GM21737 (cell line): ENCODE results near the gene PRR20G.
"Not testable (repeated sequence)": the region's sequence is repeated elsewhere in the genome, so short reads cannot be mapped to it uniquely, and the experiment has no call there.

Experiments used
- ATAC-seq: cut with Tn5 transposase; IDR thresholded peaks from one replicate; pipeline ENCODE4 v1.9.1; 2021; ENCODE audit warnings: mild to moderate bottlenecking, moderate library complexity; ENCODE audit not compliant: unreplicated experiment

PRR20G gene

DNA sequence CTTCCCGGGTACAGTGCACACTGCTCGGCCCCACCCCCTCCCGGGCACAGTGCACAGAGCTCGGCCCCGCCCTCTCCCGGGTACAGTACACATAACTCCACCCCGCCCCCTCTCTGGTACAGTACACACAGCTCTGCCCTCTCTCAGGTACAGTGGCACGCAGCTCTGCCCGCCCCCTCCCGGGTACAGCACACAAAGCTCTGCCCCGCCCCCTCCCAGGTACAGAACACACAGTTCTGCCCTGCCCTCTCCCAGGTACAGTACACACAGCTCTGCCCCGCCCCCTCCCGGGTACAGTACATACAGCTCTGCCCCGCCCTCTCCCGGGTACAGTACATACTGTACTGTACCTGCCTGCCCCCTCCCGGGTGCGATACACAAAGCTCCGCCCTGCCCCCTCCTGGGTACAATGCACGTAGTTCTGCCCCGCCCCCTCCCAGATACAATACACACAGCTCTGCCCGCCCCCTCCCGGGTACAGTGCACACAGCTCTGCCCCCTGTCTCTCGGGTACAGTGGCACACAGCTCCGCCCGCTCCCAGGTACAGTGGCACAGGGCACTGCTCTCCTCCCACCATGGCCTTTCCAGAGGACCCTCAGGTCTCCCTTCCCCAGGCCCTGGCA, 16.4 kb upstream of the PRR20G start:
- ATAC-seq: no peak

DNA sequence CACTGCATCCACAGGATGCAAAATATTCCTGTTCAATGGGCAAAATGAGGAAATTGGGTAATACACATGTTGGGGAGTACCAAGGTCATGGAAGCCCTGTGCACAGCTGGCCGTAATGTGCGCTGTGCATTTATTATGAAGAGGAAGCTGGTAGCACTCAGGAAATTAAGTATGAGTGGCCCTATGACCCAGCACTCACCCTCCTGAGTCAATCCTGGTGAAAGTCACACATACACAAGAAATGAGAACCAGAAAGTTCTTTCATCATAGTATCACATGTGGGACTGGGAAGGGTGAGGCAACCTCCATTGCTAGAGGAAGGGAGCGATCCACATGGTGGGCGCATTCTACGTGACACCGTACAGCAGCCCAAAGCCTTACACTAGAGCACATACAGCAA, 11.4 kb upstream of the PRR20G start:
- ATAC-seq: no peak

DNA sequence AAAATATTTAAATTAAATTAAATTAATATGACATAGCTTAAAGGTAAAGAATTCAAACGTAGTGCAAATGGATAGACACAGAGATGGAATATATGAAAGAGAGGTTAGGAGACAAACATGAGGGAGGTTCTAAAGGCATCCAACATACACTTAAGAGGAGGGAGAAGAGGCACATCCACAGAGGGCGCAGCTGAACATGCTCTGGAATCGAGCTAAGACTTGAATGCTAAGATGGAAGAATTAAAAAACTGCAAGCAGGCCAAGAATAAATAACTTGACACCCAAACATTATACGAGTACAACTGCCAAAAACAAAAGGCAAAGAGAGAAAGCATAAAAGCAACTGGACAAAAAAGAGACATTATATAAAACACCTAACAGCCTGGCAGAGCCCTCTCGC, 9.1 kb upstream of the PRR20G start:
- no peak for ATAC-seq

DNA sequence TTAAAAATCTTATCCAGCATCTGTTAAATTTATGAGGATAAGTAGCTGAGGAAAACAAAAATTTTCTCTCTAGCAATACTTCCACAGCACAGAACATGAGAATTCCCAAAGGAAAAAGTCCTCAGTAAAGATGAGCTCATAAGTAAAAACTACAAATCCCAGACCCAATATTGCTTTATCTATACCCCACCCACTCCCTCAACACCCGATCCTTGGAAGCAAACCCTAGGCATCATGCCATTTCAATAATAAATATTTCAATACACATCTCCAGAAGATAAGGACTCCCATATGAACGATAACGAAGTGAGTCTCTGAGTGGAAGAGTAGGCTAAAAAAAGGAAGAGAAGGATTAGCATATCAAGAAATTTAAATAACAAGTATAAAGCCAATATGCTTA, 8.3 kb upstream of the PRR20G start:
- ATAC-seq: no peak

DNA sequence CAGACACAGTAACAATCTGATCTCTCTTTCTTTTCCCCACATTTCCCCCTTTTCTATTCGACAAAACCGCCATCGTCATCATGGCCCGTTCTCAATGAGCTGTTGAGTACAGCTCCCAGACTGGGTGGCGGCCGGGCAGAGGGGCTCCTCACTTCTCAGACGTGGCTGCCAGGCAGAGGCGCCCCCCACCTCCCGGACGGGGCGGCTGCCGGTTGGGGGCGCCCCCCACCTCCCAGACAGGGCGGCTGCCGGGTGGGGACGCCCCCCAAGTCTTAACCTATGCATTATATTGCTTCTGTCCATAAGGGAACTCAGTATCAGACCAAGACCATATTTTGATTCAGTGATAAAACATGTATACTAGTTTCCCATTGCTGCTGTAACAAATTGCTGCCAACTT, 5.8 kb upstream of the PRR20G start:
- not testable (repeated sequence) for ATAC-seq

DNA sequence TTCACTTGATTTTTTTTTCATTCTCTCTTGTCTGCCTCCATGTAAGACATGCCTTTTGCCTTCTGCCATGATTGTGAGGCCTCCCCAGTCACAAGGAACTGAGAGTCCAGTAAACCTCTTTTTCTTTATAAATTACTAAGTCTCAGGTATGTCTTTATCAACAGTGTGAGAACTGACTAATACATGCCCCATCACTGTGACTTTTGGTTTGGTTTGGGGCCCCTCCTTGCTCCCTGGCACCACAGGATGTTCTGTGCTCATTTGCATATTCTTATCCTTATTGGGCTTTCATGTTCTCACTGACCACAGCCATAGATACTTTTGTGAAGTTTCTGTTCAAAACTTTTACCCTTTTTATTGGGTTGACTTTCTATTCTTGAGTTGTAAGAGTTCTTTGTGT, 3.8 kb upstream of the PRR20G start:
- ATAC-seq: no peak

- ATAC-seq: no peak
Observed at GRCh38 chr3:127291114-127291513, 3.3 kb upstream of the PRR20G start.

DNA sequence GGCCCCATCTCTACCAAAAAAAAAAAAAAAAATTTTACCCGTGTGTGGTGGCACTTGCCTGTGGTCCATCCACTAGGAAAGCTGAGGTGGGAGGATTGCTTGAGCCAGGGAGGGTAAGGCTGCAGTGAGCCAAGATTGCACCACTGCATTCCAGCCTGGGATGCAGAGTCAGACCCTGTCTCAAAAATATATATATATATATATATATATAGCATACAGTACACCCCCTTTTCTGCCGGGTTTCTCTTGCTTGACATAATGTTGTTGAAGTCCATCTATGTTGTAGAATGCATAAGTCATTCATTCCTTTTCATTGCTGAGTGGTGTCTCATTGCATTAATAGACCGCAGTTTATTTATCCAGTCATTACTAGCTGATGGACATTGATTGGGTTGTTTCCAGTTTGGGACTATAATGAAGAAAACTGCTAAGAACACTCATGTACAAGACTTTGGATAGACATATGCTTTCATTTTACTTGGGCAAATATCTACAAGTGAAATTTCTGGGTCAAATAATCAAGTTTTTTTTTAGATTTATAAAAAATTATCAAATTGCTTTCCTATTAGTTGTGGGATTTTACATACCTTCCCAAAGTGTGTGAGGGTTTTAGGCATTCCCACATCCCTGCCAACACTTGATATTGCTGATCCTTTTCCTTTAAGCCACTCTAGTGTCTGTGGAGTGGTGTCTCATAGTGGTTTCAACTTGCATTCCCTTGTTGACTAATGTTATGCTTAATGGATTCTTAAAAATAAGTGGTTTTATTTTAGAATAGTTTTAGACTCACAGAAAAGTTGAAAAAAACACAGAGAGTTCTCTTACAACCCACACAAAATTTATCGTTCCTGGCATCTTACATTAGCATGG, 2.1 kb upstream of the PRR20G start:
- ATAC-seq: no peak

DNA sequence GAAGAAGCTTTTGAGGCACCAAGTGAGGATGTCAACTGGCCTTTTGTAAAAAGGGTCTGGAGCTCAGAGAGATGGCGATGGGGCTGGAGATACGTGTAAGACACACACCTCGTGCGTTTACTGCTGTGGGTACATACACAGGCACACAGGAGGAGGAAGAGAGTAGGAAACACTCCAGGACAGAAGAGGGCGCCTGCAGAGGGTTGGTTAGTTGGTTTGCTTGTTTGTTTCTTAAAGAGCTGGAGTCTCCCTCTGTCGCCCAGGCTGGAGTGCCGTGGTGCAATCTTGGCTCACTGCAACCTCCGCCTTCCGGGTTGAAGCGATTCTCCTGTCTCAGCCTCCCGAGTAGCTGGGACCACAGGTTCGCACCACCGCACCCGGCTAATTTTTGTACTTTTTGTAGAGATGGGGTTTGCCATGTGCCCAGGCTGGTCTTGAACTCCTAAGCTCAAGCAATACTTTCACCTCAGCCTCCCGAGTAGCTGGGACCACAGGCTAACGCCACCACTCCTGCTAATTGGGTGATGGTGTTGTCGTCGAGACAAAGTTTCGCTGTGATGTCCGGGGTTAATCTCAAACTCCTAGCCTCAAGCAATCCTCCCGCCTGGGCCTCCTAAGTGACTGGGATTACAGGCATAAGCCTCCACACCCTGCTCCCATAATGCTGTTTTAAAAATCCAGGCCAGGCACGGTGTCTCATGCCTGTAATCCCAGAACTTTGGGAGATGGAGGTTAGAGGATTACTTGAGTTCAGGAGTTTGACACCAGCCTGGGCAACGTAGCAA, 1.3 kb upstream of the PRR20G start:
- no peak for ATAC-seq

DNA sequence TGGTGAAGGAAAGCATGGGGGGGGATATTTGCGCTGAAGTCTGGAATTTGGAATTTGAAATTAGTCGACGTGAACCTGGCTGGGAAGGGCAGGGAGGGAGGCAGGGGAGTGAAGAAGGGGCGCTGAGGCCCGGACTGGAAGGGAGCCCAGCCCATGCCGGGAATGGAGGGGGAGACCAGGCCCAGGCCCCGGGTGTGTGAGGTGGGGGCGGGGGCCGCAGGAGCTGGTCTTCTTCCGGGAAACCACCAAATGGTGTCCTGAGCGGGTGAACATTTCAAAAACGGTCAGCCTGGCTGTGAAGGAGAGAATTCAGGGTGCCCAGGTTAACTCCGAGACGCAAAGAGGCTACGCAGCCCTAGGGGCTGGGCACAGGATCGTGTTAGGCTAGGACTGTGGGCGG, 497 bp upstream of the PRR20G start:
- no peak for ATAC-seq

- no peak for ATAC-seq
Observed at GRCh38 chr3:127286571-127287140, 1.2 kb downstream of the PRR20G start.

DNA sequence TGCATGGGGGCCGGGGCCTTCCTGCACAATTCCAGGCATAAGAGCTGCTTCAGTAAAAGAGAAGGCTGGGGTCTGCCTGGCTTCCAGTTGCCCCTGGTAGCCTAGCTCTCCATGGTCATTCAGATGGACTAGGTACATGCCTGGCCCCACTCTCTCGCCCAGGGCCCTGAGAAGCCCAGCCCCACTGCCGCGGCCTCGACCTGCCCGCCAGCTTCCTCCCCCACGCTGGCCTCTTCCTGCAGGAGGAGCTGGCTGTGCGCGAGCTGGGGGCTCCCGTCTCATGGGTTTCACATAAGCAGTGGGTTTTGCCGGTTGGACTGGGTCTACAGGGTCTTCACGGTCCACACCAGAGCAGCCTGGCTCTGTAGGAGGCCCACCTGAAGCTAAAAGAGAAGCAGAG, 3.6 kb downstream of the PRR20G start:
- ATAC-seq: no peak

DNA sequence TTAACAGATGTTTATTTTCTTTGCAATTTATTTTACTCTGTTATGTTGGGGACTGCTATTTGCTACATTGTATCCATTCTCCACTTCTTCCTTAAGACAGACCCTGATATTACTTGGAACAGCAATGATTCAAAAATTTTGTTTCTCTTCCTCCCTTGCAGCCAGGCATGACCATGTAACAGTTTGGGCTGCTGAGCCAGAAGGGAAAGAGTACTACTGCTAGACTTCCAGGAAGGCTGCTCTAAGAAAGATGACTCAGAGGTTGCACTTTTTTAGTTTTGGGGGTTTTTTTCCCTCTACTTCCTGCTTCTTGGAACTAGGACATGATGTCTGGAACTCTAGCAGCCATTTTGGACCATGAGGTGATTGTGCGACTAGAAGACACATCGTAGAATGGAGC, 10.3 kb downstream of the PRR20G start:
- ATAC-seq: no peak

GRCh38 chr3:127276995-127277394, 10.9 kb downstream of the PRR20G start:
- ATAC-seq: no peak

DNA sequence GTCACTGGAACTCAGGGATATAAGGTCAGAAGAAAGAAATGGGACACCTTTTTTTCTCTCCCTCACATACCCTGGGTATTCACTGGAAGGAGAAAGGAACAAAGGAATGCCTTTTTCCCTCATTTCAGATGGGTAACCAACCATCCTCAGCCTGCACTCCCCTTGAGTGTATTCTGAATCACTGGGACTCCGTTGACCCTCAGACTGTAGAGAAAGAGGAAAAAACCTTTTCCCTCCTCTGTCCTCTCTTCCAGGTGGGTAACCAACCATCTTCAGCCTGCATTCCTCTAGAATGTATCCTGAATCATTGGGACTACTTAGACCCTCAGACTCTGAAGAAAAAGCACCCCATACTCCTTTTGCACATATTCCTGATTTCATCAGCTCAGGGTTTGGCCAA, 11.4 kb downstream of the PRR20G start:
- no peak for ATAC-seq

GRCh38 chr3:127275287-127275781, 12.5 kb downstream of the PRR20G start:
- ATAC-seq: no peak

DNA sequence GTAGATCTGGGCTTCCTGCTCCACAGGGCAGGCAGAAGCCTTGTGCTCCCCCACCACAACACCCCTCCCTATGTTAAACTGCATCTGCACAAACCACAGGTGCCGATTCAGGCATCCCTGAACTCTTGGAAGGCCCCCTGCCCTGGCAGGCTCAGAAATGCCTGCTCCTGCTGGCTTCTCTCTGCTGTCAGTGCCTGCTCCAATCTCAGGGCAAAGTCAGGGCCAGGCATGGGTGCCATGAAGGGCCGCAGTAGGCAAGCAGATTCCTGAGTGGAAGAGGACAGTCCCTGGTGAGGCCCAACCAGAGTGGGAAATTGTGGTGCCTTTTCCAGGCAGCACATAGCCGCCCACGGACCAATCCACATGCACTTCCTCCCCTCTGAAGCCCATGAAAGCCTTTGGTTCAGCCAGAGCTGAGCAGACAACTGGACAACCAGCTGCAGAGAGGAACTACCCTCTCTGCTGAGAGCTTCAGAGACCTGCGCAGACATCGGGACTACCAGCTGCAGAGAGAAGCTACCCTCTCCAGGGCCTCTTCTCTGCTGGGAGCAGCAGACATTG, 13.6 kb downstream of the PRR20G start:
- ATAC-seq: no peak

DNA sequence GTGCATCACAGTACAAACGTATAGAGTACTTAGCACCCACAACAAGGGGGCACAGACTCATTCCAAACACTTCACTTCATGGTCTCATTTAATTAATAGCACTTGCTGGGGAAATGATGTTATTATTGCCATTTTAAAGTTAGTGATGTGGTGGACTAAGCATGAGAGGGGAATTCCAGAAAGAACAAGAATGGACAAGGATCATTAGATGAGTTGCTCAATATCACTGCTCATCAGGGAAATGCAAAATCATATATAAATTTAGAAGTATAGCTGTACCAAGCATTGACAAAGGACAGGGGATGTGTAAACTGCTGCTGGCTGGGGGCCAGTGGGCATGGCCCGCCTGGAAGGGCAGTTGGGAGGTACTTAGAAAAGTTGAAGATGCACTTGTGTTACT, 14.6 kb downstream of the PRR20G start:
- ATAC-seq: no peak

DNA sequence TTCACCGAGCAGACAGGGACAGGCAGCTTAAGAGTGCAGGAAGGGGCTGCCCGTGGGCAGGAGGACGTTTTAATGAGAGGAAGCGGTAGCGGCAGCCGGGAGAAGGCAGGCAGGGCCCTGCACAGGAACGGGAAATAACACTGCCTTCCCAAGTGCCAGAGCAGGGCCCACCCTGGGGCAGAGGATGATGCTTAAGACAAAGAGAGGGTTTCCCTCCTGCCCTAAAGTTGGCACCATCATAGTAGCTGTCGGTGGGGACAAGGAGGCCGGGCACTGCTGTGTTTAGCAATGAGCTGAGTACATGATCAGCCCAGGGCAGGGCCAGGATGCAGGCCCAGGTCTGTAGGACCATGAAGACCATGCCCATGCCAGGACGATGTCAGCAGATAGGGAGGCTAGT, 21.7 kb downstream of the PRR20G start:
- ATAC-seq: no peak

DNA sequence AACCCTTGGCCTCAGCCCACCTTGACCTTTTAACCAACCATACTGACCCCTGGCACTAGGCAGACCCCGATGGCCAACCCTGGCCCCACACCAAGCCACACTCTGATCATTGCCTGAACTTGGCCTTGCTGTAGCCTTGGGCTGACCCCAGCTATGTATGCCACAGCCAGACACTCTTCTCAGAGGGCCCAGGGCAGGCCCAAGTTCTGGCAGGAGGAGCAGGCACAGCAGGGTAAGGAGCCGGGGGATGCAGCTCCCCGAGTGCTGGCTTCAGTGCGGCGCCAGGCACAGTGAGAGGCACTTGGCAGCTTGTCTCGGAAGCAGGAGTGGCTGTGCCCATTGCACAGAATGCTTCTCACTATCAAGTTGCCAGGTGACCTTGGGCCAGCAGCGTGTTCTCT, 22.3 kb downstream of the PRR20G start:
- no peak for ATAC-seq
